Measurements from ENCODE around the gene PDXK.

DNA sequence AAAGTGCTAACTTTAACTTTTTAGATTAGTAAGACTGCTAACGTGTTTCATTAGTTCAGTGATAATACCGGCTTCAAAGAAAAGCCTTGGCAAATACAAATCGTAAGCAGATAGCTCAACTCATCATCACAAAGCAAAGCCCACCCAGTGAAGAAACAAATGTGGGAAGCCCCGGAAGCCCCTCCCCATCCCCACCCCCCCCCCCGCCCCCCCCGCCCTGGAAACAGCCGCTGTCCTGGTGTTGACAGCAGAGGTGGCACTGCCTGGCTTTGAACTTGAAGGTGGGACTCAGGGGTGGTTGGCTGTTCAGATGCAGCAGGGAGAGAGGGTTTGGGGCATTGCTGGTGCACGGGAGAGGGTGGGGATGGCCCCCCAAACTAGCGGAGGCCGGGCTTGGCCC is 14.1 kb downstream of the PDXK start:
- TF ChIP-seq, protein P1, sequence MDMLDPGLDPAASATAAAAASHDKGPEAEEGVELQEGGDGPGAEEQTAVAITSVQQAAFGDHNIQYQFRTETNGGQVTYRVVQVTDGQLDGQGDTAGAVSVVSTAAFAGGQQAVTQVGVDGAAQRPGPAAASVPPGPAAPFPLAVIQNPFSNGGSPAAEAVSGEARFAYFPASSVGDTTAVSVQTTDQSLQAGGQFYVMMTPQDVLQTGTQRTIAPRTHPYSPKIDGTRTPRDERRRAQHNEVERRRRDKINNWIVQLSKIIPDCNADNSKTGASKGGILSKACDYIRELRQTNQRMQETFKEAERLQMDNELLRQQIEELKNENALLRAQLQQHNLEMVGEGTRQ (IDR thresholded peaks at IDR 0.05; ENCODE audit: low read depth, low read length) = no peak
- TF ChIP-seq, protein P1 (CRISPR knock-in tag; IDR thresholded peaks at IDR 0.05; ENCODE audit: borderline replicate concordance) = no peak
- TF ChIP-seq ZMYM4 (CRISPR knock-in tag; IDR thresholded peaks at IDR 0.05) = no peak
- TF ChIP-seq JUND (CRISPR knock-in tag; IDR thresholded peaks at IDR 0.05) = no peak
- no peak for TF ChIP-seq NCOA2 (CRISPR knock-in tag; IDR thresholded peaks at IDR 0.05)
- TF ChIP-seq, protein P2, sequence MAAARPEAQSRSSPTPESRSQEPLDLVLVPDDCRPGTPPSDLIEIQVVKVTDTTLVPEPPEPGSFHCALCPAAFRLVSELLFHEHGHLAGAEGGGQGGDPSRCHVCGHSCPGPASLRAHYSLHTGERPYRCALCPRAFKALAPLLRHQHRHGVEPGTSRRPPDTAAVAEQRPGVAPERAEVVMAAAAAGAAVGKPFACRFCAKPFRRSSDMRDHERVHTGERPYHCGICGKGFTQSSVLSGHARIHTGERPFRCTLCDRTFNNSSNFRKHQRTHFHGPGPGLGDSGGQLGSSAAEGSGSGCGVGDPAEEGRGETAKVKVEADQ (CRISPR knock-in tag; IDR thresholded peaks at IDR 0.05; ENCODE audit: borderline replicate concordance) = no peak
- TF ChIP-seq POLR2G (IDR thresholded peaks at IDR 0.05; ENCODE audit: low read depth, low read length) = no peak
- TF ChIP-seq MXI1 (IDR thresholded peaks at IDR 0.05; ENCODE audit: borderline replicate concordance, low read depth, low read length) = no peak
- TF ChIP-seq, protein P3, sequence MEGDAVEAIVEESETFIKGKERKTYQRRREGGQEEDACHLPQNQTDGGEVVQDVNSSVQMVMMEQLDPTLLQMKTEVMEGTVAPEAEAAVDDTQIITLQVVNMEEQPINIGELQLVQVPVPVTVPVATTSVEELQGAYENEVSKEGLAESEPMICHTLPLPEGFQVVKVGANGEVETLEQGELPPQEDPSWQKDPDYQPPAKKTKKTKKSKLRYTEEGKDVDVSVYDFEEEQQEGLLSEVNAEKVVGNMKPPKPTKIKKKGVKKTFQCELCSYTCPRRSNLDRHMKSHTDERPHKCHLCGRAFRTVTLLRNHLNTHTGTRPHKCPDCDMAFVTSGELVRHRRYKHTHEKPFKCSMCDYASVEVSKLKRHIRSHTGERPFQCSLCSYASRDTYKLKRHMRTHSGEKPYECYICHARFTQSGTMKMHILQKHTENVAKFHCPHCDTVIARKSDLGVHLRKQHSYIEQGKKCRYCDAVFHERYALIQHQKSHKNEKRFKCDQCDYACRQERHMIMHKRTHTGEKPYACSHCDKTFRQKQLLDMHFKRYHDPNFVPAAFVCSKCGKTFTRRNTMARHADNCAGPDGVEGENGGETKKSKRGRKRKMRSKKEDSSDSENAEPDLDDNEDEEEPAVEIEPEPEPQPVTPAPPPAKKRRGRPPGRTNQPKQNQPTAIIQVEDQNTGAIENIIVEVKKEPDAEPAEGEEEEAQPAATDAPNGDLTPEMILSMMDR (CRISPR knock-in tag; IDR thresholded peaks at IDR 0.05) = no peak
- no peak for TF ChIP-seq GTF3A (CRISPR knock-in tag; conservative IDR thresholded peaks at IDR 0.05)
- no peak for TF ChIP-seq ZNF263 (CRISPR knock-in tag; IDR thresholded peaks at IDR 0.05)
- TF ChIP-seq ZNF615 (CRISPR knock-in tag; IDR thresholded peaks at IDR 0.05; ENCODE audit: borderline replicate concordance) = no peak
- no peak for TF ChIP-seq ELF1 (CRISPR knock-in tag; IDR thresholded peaks at IDR 0.05)
- TF ChIP-seq ZIK1 (CRISPR knock-in tag; IDR thresholded peaks at IDR 0.05; ENCODE audit: borderline replicate concordance, low read depth) = no peak

All from HepG2 (cell line).